Stimulated activated CD8-positive, alpha-beta memory T cell treated with anti-CD3 and anti-CD28 coated beads, Interleukin-7, amount 100 ng/mL, for 4 hours (primary cell): ENCODE data around the gene PIK3R5.

Source experiments
- DNase-seq, 2 donors: peaks; one replicate each; pipeline ENCODE4 v3.0.0-alpha.2; 2020; ENCODE audit warnings: low read depth in 2 of 2

The PIK3R5 gene

GRCh38 chr17:8896641-8897635, 68.6 kb downstream of the PIK3R5 start:
- no peak for DNase-seq

- no peak for DNase-seq
These were observed 69.4 kb downstream of the PIK3R5 start for GRCh38 chr17:8896087-8896486.

DNA sequence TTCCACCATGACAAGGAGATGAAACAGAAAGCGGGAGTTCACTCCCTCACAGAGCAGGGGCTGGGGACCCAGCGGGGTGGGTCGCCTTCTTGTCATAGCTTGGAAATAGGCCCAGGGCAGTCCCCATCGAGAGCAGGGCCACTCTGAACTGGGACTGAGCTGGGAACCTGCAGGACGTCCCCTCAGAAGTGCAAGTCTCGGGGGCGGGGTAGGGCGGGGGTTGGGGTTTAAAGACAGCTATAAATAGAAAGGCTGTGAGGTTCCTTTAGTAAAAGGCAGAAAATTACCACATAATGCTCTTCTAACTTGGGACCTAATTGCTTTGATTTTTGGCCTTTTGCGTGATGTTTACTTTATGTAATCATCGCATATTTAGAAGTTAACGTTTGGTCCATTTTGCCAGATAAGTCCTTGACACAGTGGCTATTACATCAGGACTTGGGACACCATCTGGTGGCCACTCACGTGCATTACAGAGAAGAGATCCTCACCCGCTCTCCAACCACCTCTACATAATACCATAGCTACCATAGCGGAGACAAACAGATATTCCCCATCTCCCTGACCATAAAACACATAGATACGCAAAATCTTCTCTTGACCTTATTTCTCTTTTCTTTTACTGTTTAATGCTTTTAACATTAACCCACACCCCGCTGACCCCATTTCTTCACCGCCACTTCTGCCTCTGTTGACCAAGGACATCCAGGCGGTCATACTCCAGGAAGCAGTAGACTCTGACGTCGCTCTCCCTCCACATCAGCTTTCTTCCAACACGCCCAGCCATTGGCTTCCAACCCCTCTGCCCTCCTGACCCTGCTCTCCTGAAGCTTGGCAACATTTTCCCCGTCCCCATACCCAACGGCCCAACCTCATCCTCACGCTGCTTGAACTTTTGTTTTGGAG, 70.6 kb downstream of the PIK3R5 start:
- DNase-seq: no peak

- no peak for DNase-seq
These were observed 71.3 kb downstream of the PIK3R5 start for GRCh38 chr17:8894202-8894671.

GRCh38 chr17:8893621-8894201, 71.8 kb downstream of the PIK3R5 start:
- DNase-seq: no peak

DNA sequence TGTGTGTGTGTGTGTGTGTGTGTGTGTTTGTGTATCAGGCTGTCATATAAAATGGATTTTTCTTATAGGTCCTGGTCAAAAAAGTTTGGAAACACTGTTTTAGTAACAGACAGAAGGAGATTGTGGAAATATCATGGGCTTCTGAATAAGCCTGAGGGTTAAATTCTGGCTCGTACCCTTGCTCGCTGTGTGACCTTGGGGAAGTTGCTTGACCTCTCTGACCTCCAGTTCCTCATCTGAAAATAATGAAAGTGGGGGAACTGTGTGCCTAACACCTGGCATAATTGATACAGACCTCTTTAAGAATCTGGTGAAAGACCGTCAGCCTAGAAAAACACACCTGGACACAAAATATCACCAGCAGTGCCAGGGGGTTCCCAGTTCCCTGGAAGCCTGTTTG, 72.4 kb downstream of the PIK3R5 start:
- DNase-seq: no peak

DNA sequence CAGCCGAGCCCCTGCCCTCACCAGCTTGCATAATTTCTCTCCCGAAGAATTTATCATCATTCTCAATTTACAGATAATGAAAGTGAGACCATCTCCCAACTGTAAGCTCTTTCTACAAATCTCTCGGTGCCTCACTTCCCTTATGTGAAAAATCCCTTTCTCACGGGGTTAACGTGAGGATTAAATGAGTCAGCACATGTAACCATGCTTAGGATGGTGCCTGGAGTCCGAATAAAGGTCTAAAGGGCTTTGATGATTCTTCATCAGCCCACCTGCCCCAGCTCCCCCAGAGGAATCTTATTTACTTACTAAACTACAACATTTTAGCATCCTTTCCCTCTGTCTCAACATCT, 73.2 kb downstream of the PIK3R5 start:
- no peak for DNase-seq

DNA sequence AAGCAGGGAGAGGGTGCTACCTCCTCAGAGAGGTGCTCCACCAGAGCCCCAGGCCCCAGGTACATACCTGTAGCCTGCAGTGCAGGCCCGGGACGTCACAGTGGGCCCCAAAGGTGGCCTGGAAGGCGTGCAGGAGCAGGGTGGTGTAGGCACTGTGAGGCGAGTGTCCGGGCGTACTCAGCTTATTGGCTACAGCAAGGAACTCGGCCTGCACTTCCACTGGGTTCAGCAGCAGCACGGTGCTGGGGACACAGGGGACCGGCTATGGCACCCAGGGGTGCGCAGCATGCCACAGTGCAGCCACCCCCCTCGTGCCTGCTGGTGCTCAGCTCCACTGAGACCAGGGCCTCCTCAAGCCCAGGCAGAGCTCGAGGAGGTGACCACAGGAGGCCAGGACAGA, 74.8 kb downstream of the PIK3R5 start:
- no peak for DNase-seq

- no peak for DNase-seq
These were observed 75.9 kb downstream of the PIK3R5 start for GRCh38 chr17:8889458-8890210.

GRCh38 chr17:8888704-8889302, 76.7 kb downstream of the PIK3R5 start:
- no peak for DNase-seq

DNA sequence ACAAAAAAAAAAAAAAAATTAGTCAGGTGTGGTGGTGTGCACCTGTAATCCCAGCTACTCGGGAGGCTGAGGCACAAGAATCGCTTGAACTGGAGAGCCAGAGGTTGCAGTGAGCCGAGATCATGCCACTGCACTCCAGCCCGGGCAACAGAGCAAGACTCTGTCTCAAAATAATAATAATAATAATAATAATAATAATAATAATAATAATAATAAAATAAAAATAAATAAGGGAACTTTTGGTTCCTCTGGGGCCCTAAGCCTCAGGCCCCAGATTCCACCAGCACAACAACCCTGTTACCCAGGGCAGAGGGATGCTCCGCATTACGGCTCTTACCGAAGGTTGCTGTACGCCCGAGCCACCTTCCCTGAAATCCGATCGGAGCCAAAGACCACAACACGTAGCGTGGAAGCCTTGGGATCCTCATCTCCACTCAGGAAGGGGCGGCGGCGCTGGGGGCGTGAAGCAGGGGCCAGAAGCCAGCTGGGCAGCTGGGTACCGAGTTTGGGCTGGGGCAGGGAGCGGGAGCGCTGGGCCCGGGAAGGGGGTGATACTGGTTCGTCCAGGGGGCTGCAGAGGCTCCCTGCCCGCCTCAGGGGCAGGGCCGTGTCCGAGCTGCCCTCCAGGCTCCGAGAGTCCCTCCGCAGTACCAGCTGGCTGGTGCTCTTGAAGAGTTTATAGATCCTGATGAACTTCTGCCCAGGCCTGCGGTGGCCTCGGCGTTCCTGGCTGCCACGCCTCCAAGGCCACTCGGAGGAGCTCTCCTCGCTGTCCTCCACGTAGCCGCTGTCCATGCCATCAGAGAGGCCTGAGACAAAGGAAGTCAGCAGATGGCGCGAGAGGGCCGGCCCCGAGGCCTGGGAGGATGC, 77.4 kb downstream of the PIK3R5 start:
- DNase-seq: no peak

- no peak for DNase-seq
These were observed 78.2 kb downstream of the PIK3R5 start for GRCh38 chr17:8887301-8887700.

DNA sequence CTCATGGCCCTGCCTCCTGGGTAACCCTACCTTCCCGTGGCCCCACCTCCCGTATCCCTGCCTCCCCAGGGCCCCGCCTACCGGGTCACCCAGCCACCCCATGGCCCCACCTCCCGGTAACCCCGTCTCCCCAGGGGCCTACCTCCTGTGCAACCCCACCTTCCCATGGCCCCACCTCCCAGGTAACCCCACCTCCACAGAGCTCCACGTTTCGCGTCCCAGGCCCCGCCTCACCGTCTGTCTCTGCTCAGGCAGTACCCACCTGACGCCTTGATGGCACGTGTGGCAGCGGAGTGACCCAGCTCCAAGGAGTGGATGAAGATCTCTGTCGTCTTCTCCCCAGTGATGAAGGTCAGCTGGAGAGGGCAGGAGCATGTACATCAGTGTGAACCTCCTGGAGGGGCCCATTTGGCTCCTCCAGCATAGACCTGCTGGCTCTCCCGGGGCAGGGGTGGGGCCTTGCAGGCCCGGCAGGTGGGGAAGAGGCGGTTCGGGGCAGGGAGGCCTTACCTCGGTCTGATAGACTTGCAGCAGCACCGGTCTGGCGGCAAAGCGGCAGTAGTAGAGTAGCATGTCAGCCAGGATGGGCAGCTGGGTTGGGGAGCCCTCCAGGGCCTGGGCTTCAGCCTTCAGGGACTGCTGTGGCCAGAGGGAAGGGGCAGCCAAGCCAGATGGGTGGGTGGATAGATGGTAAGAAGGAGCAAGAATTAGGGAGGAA, 79.4 kb downstream of the PIK3R5 start:
- no peak for DNase-seq

GRCh38 chr17:8885163-8885966, 80.1 kb downstream of the PIK3R5 start:
- peak; percentile 51 to 52 for DNase-seq

GRCh38 chr17:8884336-8884990, 81.0 kb downstream of the PIK3R5 start:
- DNase-seq: no peak

GRCh38 chr17:8883353-8883752, 82.2 kb downstream of the PIK3R5 start:
- no peak for DNase-seq

GRCh38 chr17:8881606-8882005, 83.9 kb downstream of the PIK3R5 start:
- DNase-seq: no peak

GRCh38 chr17:8880466-8880865, 85.0 kb downstream of the PIK3R5 start:
- no peak for DNase-seq
